Measurements from ENCODE around the gene ZEB1. TPM values are rescaled to one million over a fixed set of nuclear protein-coding genes. Genes with fewer than 3 reads are reported as not detected.

The ZEB1 gene
- total RNA-seq, 1 experiment from 2014 or later: 1.4 TPM

DNA sequence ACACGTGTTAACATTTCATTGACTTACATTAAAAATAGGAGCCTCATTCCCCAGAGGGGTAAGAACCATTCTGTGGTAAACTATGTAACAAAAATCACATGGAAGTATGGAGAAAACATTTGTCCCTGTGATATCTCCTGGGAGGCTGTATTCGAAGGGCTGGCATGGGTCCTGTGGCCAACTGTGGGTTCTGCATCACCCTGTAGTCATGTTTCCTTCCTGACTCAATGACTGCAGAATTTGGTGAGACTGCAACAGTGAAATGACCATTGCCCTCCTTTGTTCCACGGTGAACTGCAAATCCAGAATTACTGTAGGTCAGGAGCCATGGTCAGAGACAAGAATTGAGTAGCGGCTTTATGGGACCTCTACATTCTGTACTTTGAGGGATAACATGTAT lies 3.6 kb upstream of the ZEB1 start:
- Histone ChIP-seq H3K27ac (no peak overlapping the region), H3K4me3 (no peak overlapping the region), H3F3A (ENCODE audit: insufficient read depth, low read depth) (no peaks in the 10 kb centered on the region), H3K27me3 (ENCODE audit: insufficient read depth, low read depth) (0 out of 2 replicates have a peak, but pooled peaks cover under 1% of the 10 kb centered on the region), H3K36me3 (ENCODE audit: low read depth) (no peaks in the 10 kb centered on the region), H3K9me2 (ENCODE audit: insufficient read depth) (no peaks in the 10 kb centered on the region), H3K4me2 (no peak overlapping the region), H4K20me1 (ENCODE audit: insufficient read depth) (no peaks in the 10 kb centered on the region), H2AFZ (no peak overlapping the region), H3K9me3 (ENCODE audit: insufficient read depth, low read depth) (no peaks in the 10 kb centered on the region), H3K79me2 (ENCODE audit: low read depth) (peaks cover 6% of the 10 kb centered on the region; the same call in 1 of the 2 replicates), H3K4me1 (replicated peaks; ENCODE audit: insufficient read depth) (no peaks in the 10 kb centered on the region; the same call in 1 of the 2 replicates)
- no peak for TF ChIP-seq EZH2 (IDR thresholded peaks at IDR 0.05; ENCODE audit: low read depth)
- TF ChIP-seq, protein P1, sequence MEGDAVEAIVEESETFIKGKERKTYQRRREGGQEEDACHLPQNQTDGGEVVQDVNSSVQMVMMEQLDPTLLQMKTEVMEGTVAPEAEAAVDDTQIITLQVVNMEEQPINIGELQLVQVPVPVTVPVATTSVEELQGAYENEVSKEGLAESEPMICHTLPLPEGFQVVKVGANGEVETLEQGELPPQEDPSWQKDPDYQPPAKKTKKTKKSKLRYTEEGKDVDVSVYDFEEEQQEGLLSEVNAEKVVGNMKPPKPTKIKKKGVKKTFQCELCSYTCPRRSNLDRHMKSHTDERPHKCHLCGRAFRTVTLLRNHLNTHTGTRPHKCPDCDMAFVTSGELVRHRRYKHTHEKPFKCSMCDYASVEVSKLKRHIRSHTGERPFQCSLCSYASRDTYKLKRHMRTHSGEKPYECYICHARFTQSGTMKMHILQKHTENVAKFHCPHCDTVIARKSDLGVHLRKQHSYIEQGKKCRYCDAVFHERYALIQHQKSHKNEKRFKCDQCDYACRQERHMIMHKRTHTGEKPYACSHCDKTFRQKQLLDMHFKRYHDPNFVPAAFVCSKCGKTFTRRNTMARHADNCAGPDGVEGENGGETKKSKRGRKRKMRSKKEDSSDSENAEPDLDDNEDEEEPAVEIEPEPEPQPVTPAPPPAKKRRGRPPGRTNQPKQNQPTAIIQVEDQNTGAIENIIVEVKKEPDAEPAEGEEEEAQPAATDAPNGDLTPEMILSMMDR (conservative IDR thresholded peaks at IDR 0.05): no peak
- CTCF ChIA-PET: no interaction called here
- no TSS peak for BruUV-seq (replicated peaks)
- POLR2A ChIA-PET (ENCODE audit: unreplicated experiment): no interaction called here
- DNase-seq: no peak
- intact Hi-C loops (cut with micrococcal nuclease; ENCODE audit: unreplicated experiment): no loop called here

DNA sequence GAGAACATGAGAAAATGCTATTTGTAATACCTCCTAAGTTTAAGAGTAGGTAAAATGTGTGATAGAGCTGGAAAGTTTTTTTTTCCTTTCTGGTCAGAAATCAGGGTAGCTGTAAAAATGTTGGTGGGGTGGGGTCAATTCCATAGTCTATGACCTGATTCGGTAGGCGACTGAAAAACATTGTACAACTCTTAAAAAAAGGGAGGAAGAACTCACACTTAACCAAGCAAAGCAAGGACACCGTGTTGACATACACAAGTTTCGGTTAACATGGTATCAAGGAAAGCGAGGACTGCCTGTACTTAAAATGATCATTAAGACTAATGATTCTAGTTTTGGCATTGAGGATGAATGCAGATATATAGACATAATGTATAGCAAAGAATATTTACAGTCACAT lies 1.8 kb upstream of the ZEB1 start:
- Histone ChIP-seq H3K79me2 (ENCODE audit: low read depth) (peaks cover 6% of the 10 kb centered on the region; the same call in 1 of the 2 replicates), H3K4me2 (peak overlapping the region; percentile 83; the same call in 1 of the 2 replicates), H3K9me3 (ENCODE audit: insufficient read depth, low read depth) (no peaks in the 10 kb centered on the region), H3K27me3 (ENCODE audit: insufficient read depth, low read depth) (0 out of 2 replicates have a peak, but pooled peaks cover 4% of the 10 kb centered on the region), H4K20me1 (ENCODE audit: insufficient read depth) (no peaks in the 10 kb centered on the region), H2AFZ (no peak overlapping the region), H3K36me3 (ENCODE audit: low read depth) (no peaks in the 10 kb centered on the region), H3K27ac (no peak overlapping the region), H3K4me1 (replicated peaks; ENCODE audit: insufficient read depth) (no peaks in the 10 kb centered on the region; the same call in 1 of the 2 replicates), H3F3A (ENCODE audit: insufficient read depth, low read depth) (no peaks in the 10 kb centered on the region), H3K4me3 (no peak overlapping the region; the same call in 1 of the 2 replicates), H3K9me2 (ENCODE audit: insufficient read depth) (no peaks in the 10 kb centered on the region)
- no TSS peak for BruUV-seq (replicated peaks)
- POLR2A ChIA-PET (ENCODE audit: unreplicated experiment): no interaction called here
- intact Hi-C loops (cut with micrococcal nuclease; ENCODE audit: unreplicated experiment): no loop called here
- DNase-seq: no peak
- CTCF ChIA-PET: no interaction called here
- TF ChIP-seq EZH2 (IDR thresholded peaks at IDR 0.05; ENCODE audit: low read depth): no peak
- TF ChIP-seq, protein P1 (conservative IDR thresholded peaks at IDR 0.05): no peak

DNA sequence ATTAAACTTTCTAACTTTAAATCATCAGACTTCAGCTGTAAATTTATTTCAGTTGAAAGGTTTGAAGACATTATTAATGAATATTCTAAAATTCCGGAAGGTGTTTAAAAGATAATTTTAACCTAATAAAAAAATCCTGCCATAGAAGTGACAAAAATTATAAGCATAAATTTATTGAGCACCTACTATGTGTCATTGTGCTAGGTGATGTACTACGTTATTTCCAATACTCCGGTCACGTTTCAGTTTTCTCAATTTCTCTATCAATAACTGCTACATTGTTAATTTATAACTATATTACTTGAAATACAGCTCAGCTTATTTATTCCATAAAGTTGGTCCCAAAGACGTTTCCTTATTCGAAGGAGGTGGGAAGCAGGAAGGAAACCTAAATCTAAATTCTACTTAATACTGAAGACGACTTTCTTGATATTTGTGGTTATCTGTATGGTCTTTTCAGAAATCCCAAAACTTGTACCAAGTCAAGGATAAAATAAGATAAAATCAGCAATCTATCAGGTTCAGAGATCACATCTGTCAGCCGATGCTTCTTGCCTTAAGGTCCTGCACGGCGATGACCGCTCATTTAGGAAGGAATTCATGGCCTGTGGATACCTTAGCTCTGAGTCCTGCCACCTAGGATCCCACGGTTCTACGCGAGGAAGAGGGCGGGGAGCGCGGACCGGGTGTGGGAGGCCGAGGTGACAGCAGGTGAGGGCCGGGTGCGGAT lies 1.2 kb upstream of the ZEB1 start:
- H3K79me2 ChIP-seq (ENCODE audit: low read depth): peaks cover 6% of the 10 kb centered on the region; the same call in 1 of the 2 replicates
- H2AFZ ChIP-seq: peak overlapping the region; percentile 93
- intact Hi-C loops (cut with micrococcal nuclease; ENCODE audit: unreplicated experiment): loop anchor here (1.0 kb wide), 3 partner anchors 184 to 534 kb away; no protein-coding TSS in a partner anchor
- peak overlapping the region; percentile 84 for H3K4me3 ChIP-seq
- H3K27me3 ChIP-seq (ENCODE audit: insufficient read depth, low read depth): 0 out of 2 replicates have a peak, but pooled peaks cover 4% of the 10 kb centered on the region
- no peaks in the 10 kb centered on the region for H3K9me2 ChIP-seq (ENCODE audit: insufficient read depth)
- no peaks in the 10 kb centered on the region for H3F3A ChIP-seq (ENCODE audit: insufficient read depth, low read depth)
- BruUV-seq (replicated peaks): no TSS peak
- ChIA-PET CTCF (interaction anchor here (0.5 kb wide), 1 partner anchor 216 kb away, joined by 3 read pairs; no protein-coding TSS in a partner anchor), POLR2A (ENCODE audit: unreplicated experiment) (interaction anchor here (0.5 to 1.0 kb wide), 3 partner anchors 236 to 444 kb away, joined by 3 to 14 read pairs (median 8); partner anchors contain the start of gene ZNF438)
- peak overlapping the region; percentile 83 for H3K4me2 ChIP-seq
- peak in 1 of 2 experiments; percentile 53 for DNase-seq
- no peaks in the 10 kb centered on the region for H4K20me1 ChIP-seq (ENCODE audit: insufficient read depth)
- H3K36me3 ChIP-seq (ENCODE audit: low read depth): no peaks in the 10 kb centered on the region
- no peaks in the 10 kb centered on the region; the same call in 1 of the 2 replicates for H3K4me1 ChIP-seq (replicated peaks; ENCODE audit: insufficient read depth)
- TF ChIP-seq EZH2 (IDR thresholded peaks at IDR 0.05; ENCODE audit: low read depth): no peak
- TF ChIP-seq, protein P1 (conservative IDR thresholded peaks at IDR 0.05): no peak
- peak overlapping the region; percentile 65 for H3K27ac ChIP-seq
- H3K9me3 ChIP-seq (ENCODE audit: insufficient read depth, low read depth): no peaks in the 10 kb centered on the region

Data from PC-9 (cell line).